Measurements from ENCODE around the gene CDH4. TPM values are rescaled to one million over a fixed set of nuclear protein-coding genes. Genes with fewer than 3 reads are reported as not detected.
"Not testable (repeated sequence)": the region's sequence is repeated elsewhere in the genome, so short reads cannot be mapped to it uniquely, and the experiment has no call there.

CDH4 gene
- polyA plus RNA-seq, 1 donor (not counting 4 experiments of a cell fraction or from before 2014, with no cell fraction given): 2.2 TPM

DNA sequence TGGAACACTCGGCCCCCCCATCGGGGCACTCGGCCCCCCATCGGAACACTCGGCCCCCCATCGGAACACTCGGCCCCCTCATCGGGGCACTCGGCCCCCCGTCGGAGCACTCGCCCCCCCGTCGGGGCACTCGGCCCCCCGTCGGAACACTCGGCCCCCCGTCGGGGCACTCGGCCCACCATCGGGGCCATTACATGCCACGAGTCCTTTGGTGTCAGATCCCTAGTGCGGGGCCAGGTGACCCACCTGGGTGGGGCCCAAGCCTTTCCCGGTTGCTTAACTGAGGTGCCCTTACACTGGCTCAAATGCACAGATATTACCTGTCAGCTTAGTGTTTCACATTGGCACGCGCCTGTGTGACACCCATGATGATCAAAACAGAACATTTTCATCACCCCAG, 717.7 kb downstream of the CDH4 start:
- no peak for DNase-seq (ENCODE audit: low read depth, low spot score)
- no peak overlapping the region for H2AFZ ChIP-seq (ENCODE audit: control insufficient read depth, low read length)
- no peak for FAIRE-seq
- no peaks in the 10 kb centered on the region for H3K79me2 ChIP-seq (ENCODE audit: control insufficient read depth, insufficient read depth, low read length)
- H4K20me1 ChIP-seq (ENCODE audit: control insufficient read depth, extremely low read depth, insufficient read depth, low read length): peaks cover 2% of the 10 kb centered on the region
- TF ChIP-seq EZH2 (IDR thresholded peaks at IDR 0.05; ENCODE audit: low read length): no peak
- TF ChIP-seq, protein P1, sequence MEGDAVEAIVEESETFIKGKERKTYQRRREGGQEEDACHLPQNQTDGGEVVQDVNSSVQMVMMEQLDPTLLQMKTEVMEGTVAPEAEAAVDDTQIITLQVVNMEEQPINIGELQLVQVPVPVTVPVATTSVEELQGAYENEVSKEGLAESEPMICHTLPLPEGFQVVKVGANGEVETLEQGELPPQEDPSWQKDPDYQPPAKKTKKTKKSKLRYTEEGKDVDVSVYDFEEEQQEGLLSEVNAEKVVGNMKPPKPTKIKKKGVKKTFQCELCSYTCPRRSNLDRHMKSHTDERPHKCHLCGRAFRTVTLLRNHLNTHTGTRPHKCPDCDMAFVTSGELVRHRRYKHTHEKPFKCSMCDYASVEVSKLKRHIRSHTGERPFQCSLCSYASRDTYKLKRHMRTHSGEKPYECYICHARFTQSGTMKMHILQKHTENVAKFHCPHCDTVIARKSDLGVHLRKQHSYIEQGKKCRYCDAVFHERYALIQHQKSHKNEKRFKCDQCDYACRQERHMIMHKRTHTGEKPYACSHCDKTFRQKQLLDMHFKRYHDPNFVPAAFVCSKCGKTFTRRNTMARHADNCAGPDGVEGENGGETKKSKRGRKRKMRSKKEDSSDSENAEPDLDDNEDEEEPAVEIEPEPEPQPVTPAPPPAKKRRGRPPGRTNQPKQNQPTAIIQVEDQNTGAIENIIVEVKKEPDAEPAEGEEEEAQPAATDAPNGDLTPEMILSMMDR (optimal IDR thresholded peaks at IDR 0.05 in 1 of 3, IDR thresholded peaks at IDR 0.05 in 1 of 3, conservative IDR thresholded peaks at IDR 0.05 in 1 of 3; ENCODE audit: extremely low read depth in 1 of 3, insufficient read depth in 2 of 3, low read length in 3 of 3): no peak
- H3K4me2 ChIP-seq (ENCODE audit: control insufficient read depth, extremely low read depth, insufficient read depth, low read depth, low read length): no peak overlapping the region
- no peaks in the 10 kb centered on the region for H3K9me1 ChIP-seq (ENCODE audit: control insufficient read depth, extremely low read depth, insufficient read depth, low read length)
- H3K4me1 ChIP-seq (ENCODE audit: control insufficient read depth, extremely low read depth, insufficient read depth, low read length): no peaks in the 10 kb centered on the region
- H3K9ac ChIP-seq (ENCODE audit: control insufficient read depth, extremely low read depth, insufficient read depth, low read length): no peak overlapping the region
- H3K36me3 ChIP-seq (ENCODE audit: control insufficient read depth in 2 of 2, extremely low read depth in 1 of 2, insufficient read depth in 2 of 2, low read length in 2 of 2): peaks cover 3 to 7% of the 10 kb centered on the region in 2 experiments
- no peaks in the 10 kb centered on the region for H3K9me3 ChIP-seq (ENCODE audit: control insufficient read depth, low read depth, low read length)
- H3K27me3 ChIP-seq (ENCODE audit: control insufficient read depth, extremely low read depth, insufficient read depth, low read length): peaks cover 28% of the 10 kb centered on the region
- no peak overlapping the region for H3K4me3 ChIP-seq (ENCODE audit: control insufficient read depth in 2 of 3, extremely low read depth in 1 of 3, insufficient read depth in 2 of 3, low read depth in 1 of 3, low read length in 3 of 3)
- dilution Hi-C loops (cut with MboI; ENCODE audit: extremely low pct_ligation_motif_present, low sequenced_read_pairs): no loop called here
- H3K27ac ChIP-seq (ENCODE audit: control insufficient read depth, insufficient read depth, low read length): no peak overlapping the region

DNA sequence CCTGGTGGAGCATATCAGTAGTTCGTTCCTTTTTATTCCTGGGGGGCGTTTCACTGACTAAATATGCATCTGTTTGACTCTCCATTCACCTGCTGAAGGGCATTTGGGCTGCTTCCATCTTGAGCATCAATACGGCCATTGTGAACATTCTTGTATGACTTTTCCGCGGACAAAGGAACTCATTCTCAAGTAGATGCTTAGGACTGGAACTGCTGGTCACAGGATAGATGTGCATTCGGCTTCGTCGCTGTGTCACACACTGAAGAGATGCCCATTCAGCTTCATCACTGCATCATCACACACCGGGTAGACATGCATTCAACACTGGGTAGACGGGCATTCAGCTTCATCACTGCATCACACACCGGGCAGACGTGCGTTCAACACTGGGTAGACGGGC, 718.3 kb downstream of the CDH4 start:
- FAIRE-seq: no peak
- TF ChIP-seq, protein P1 (optimal IDR thresholded peaks at IDR 0.05 in 1 of 3, IDR thresholded peaks at IDR 0.05 in 1 of 3, conservative IDR thresholded peaks at IDR 0.05 in 1 of 3; ENCODE audit: extremely low read depth in 1 of 3, insufficient read depth in 2 of 3, low read length in 3 of 3): no peak
- TF ChIP-seq EZH2 (IDR thresholded peaks at IDR 0.05; ENCODE audit: low read length): no peak
- dilution Hi-C loops (cut with MboI; ENCODE audit: extremely low pct_ligation_motif_present, low sequenced_read_pairs): no loop called here

DNA sequence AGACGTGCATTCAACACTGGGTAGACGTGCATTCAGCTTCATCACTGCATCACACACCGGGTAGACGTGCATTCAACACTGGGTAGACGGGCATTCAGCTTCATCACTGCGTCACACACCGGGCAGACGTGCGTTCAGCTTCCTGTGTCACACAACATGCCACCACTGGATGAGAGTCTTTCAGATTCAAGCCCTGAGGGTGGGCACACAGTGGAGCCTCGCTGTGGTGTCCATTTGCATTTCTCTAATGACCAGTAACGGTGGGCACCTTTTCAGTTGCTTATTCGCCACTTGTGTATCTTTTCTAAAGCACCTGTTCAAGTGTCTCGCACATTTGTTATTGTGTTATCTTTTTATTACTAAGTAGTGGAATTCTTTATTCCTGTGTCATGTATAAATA, 719.5 kb downstream of the CDH4 start:
- H2AFZ ChIP-seq (ENCODE audit: control insufficient read depth, low read length); DNase-seq (ENCODE audit: low read depth, low spot score); FAIRE-seq; dilution Hi-C loops (cut with MboI; ENCODE audit: extremely low pct_ligation_motif_present, low sequenced_read_pairs); H3K36me3 ChIP-seq (ENCODE audit: control insufficient read depth in 2 of 2, extremely low read depth in 1 of 2, insufficient read depth in 2 of 2, low read length in 2 of 2); H3K4me1 ChIP-seq (ENCODE audit: control insufficient read depth, extremely low read depth, insufficient read depth, low read length); H3K9me1 ChIP-seq (ENCODE audit: control insufficient read depth, extremely low read depth, insufficient read depth, low read length); H3K4me3 ChIP-seq (ENCODE audit: control insufficient read depth in 2 of 3, extremely low read depth in 1 of 3, insufficient read depth in 2 of 3, low read depth in 1 of 3, low read length in 3 of 3); H3K4me2 ChIP-seq (ENCODE audit: control insufficient read depth, extremely low read depth, insufficient read depth, low read depth, low read length); H3K9ac ChIP-seq (ENCODE audit: control insufficient read depth, extremely low read depth, insufficient read depth, low read length); H4K20me1 ChIP-seq (ENCODE audit: control insufficient read depth, extremely low read depth, insufficient read depth, low read length); H3K79me2 ChIP-seq (ENCODE audit: control insufficient read depth, insufficient read depth, low read length); H3K27ac ChIP-seq (ENCODE audit: control insufficient read depth, insufficient read depth, low read length); H3K9me3 ChIP-seq (ENCODE audit: control insufficient read depth, low read depth, low read length): not testable (repeated sequence)
- peaks cover 13% of the 10 kb centered on the region for H3K27me3 ChIP-seq (ENCODE audit: control insufficient read depth, extremely low read depth, insufficient read depth, low read length)

More for the DNA sequence above, 718.3 kb downstream of the CDH4 start:
- no peaks in the 10 kb centered on the region for H3K9me3 ChIP-seq (ENCODE audit: control insufficient read depth, low read depth, low read length)
- no peak overlapping the region for H3K27ac ChIP-seq (ENCODE audit: control insufficient read depth, insufficient read depth, low read length)
- peaks cover 3 to 7% of the 10 kb centered on the region in 2 experiments for H3K36me3 ChIP-seq (ENCODE audit: control insufficient read depth in 2 of 2, extremely low read depth in 1 of 2, insufficient read depth in 2 of 2, low read length in 2 of 2)
- no peaks in the 10 kb centered on the region for H3K4me1 ChIP-seq (ENCODE audit: control insufficient read depth, extremely low read depth, insufficient read depth, low read length)
- no peak overlapping the region for H3K4me2 ChIP-seq (ENCODE audit: control insufficient read depth, extremely low read depth, insufficient read depth, low read depth, low read length)
- no peak overlapping the region for H3K4me3 ChIP-seq (ENCODE audit: control insufficient read depth in 2 of 3, extremely low read depth in 1 of 3, insufficient read depth in 2 of 3, low read depth in 1 of 3, low read length in 3 of 3)
- H3K9ac ChIP-seq (ENCODE audit: control insufficient read depth, extremely low read depth, insufficient read depth, low read length): no peak overlapping the region
- no peak overlapping the region for H2AFZ ChIP-seq (ENCODE audit: control insufficient read depth, low read length)
- no peaks in the 10 kb centered on the region for H3K9me1 ChIP-seq (ENCODE audit: control insufficient read depth, extremely low read depth, insufficient read depth, low read length)
- DNase-seq (ENCODE audit: low read depth, low spot score): no peak
- H3K79me2 ChIP-seq (ENCODE audit: control insufficient read depth, insufficient read depth, low read length): no peaks in the 10 kb centered on the region
- H4K20me1 ChIP-seq (ENCODE audit: control insufficient read depth, extremely low read depth, insufficient read depth, low read length): peaks cover 2% of the 10 kb centered on the region
- H3K27me3 ChIP-seq (ENCODE audit: control insufficient read depth, extremely low read depth, insufficient read depth, low read length): peaks cover 23% of the 10 kb centered on the region

Data from keratinocyte (primary cell).